Endothelial cell of umbilical vein (primary cell): ENCODE measurements around the gene STK10. TPM values are rescaled to one million over a fixed set of nuclear protein-coding genes. Genes with fewer than 3 reads are reported as not detected.
A peak's percentile ranks its signal among the peaks of the same experiment; 100 is the strongest.

Experiments used
- BruUV-seq: library from RNA; stranded (reverse); fragments of 400-500 nt; replicated peaks from 2 replicates; lab custom pipeline; 2021; lab: Mats Ljungman, UMichigan
- CTCF ChIA-PET: fragments of 300-600, 350-600 bp; sonication (Branson Sonifier 250); formaldehyde crosslinking; loops from one replicate; lab custom pipeline; 2021; ENCODE audit warnings: antibody characterized with exemption, inconsistent platforms; lab: Charles Lee
- POLR2A ChIA-PET: fragments of 300-600, 350-600 bp; sonication (Branson Sonifier 250); formaldehyde crosslinking; loops from one replicate; lab custom pipeline; 2021; ENCODE audit warnings: antibody characterized with exemption, inconsistent platforms; lab: Charles Lee
- DNase-seq: peaks from one replicate; pipeline ENCODE4 v3.0.0-alpha.2; 2011; ENCODE audit warnings: low read depth, low spot score
- FAIRE-seq: peaks from 2 replicates; lab custom pipeline; 2011; peaks lifted over from hg19 to GRCh38; lab: Jason Lieb, UNC
- H2AFZ ChIP-seq: 2 replicates; pipeline ENCODE4 v1.6.0; 2012; ENCODE audit warnings: low read depth, low read length, control low read depth, inconsistent platforms
- H3K27ac ChIP-seq: 2 replicates; pipeline ENCODE4 v1.5.1; 2011; ENCODE audit warnings: low read depth, mild to moderate bottlenecking, control low read depth, low read length, moderate library complexity; ENCODE audit not compliant: insufficient read depth
- H3K27me3 ChIP-seq, 2 experiments: 2 replicates each; pipeline versions ENCODE4 v1.6.0 to v1.6.1; 2011; ENCODE audit warnings: low read length in 2 of 2, mixed read lengths in 1 of 2; ENCODE audit not compliant: control insufficient read depth in 2 of 2, insufficient read depth in 2 of 2
- H3K36me3 ChIP-seq, 2 experiments: 2 replicates in 1 of 2; 3 replicates in 1 of 2; pipeline ENCODE4 v1.5.1; 2011; ENCODE audit warnings: low read length in 2 of 2, mild to moderate bottlenecking in 1 of 2, moderate library complexity in 1 of 2; ENCODE audit not compliant: control insufficient read depth in 2 of 2, insufficient read depth in 2 of 2; ENCODE audit errors: extremely low read depth in 1 of 2
- H3K4me1 ChIP-seq: 3 replicates; pipeline ENCODE4 v1.5.1; 2011; ENCODE audit warnings: mild to moderate bottlenecking, low read length; ENCODE audit not compliant: control insufficient read depth, insufficient read depth; ENCODE audit errors: extremely low read depth
- H3K4me2 ChIP-seq: 2 replicates; pipeline ENCODE4 v1.6.1; 2011; ENCODE audit warnings: low read length, control low read depth, mixed read lengths; ENCODE audit not compliant: insufficient read depth
- H3K4me3 ChIP-seq, 3 experiments: fragments of 200-600 bp in 1 of 3; sonication (generic), shearing (Covaris generic) in 1 of 3; replicated peaks in 1 of 3; 2 replicates each; pipeline ENCODE4 v1.5.1; 2011 to 2016; ENCODE audit warnings: control low read depth in 3 of 3, low read length in 3 of 3, mild to moderate bottlenecking in 2 of 3, inconsistent platforms in 1 of 3, low read depth in 1 of 3, moderate library complexity in 1 of 3; ENCODE audit not compliant: insufficient read depth in 1 of 3
- H3K79me2 ChIP-seq: 2 replicates; pipeline ENCODE4 v1.6.0; 2012; ENCODE audit warnings: low read length, inconsistent platforms; ENCODE audit not compliant: control insufficient read depth, insufficient read depth
- H3K9ac ChIP-seq: replicated peaks from 2 replicates; pipeline ENCODE3; 2011; ENCODE audit warnings: low read length, control low read depth; ENCODE audit not compliant: insufficient read depth; ENCODE audit errors: extremely low read depth
- H3K9me1 ChIP-seq: replicated peaks from 3 replicates; pipeline ENCODE4 v1.6.0; 2011; ENCODE audit warnings: mild to moderate bottlenecking, low read length; ENCODE audit not compliant: control insufficient read depth, insufficient read depth; ENCODE audit errors: extremely low read depth
- H3K9me3 ChIP-seq: replicated peaks from 2 replicates; pipeline ENCODE4 v1.5.1; 2012; ENCODE audit warnings: low read length, inconsistent platforms; ENCODE audit not compliant: control insufficient read depth, insufficient read depth
- H4K20me1 ChIP-seq: replicated peaks from 2 replicates; pipeline ENCODE3; 2011; ENCODE audit warnings: mild to moderate bottlenecking, low read length; ENCODE audit not compliant: control insufficient read depth, insufficient read depth; ENCODE audit errors: extremely low read depth
- EZH2 ChIP-seq: IDR thresholded peaks from 2 replicates; pipeline ENCODE4 v1.6.1; 2012; ENCODE audit warnings: borderline replicate concordance, low read depth, mild to moderate bottlenecking, moderate library complexity, low read length, inconsistent platforms; ENCODE audit not compliant: severe bottlenecking
- GATA2 ChIP-seq: IDR thresholded peaks from 2 replicates; pipeline ENCODE4 v1.7.0; 2011; ENCODE audit warnings: low read depth, mild to moderate bottlenecking, moderate library complexity, mixed read lengths, low read length; ENCODE audit not compliant: insufficient read length, insufficient read depth
- MAX ChIP-seq: IDR thresholded peaks from 2 replicates; pipeline ENCODE4 v1.6.1; 2011; ENCODE audit not compliant: insufficient read depth, insufficient read length
- POLR2A ChIP-seq: IDR thresholded peaks from 2 replicates; pipeline ENCODE4 v1.6.1; 2012; ENCODE audit warnings: low read depth, mild to moderate bottlenecking, control low read depth, low read length
- POLR2AphosphoS5 ChIP-seq: IDR thresholded peaks from 2 replicates; pipeline ENCODE4 v1.6.1; 2012; ENCODE audit warnings: low read depth, mild to moderate bottlenecking, control low read depth, low read length, moderate library complexity; ENCODE audit not compliant: insufficient read depth
- dilution Hi-C: fragments of 300-500 bp; cut with MboI; formaldehyde crosslinking; loops from one replicate; pipeline ENCODE4 v1.15.0; 2019; ENCODE audit warnings: low sequenced_read_pairs; ENCODE audit not compliant: extremely low pct_ligation_motif_present
- intact Hi-C: fragments of 100-400 bp; cut with micrococcal nuclease; formaldehyde crosslinking; loops from one replicate; pipeline ENCODE4 v1.10.0; 2022
- polyA plus RNA-seq, 4 experiments: library from polyadenylated mRNA; depleted of rRNA in 3 of 4; stranded (reverse) in 3 of 4; unstranded in 1 of 4; fragments of >200 nt; gene quantifications; 2 replicates each; pipeline versions ENCODE4 v1.2.1 to v1.2.3, GENCODE V29; 2011 to 2012; ENCODE audit warnings: missing spikeins in 1 of 4
- total RNA-seq: library from RNA; stranded (reverse); gene quantifications from 2 replicates; pipeline ENCODE4 v1.2.3, GENCODE V29; 2021
- TF ChIP-seq, protein P1 (sequence below), 2 donors: IDR thresholded peaks; 1 replicate in 1 of 2; 2 replicates in 1 of 2; pipeline ENCODE4 v1.5.1; 2011; ENCODE audit warnings: low read length in 2 of 2, mild to moderate bottlenecking in 2 of 2, moderate library complexity in 2 of 2, control low read depth in 1 of 2, inconsistent platforms in 1 of 2, low read depth in 1 of 2; ENCODE audit not compliant: insufficient read depth in 1 of 2; ENCODE audit errors: extremely low read depth in 1 of 2

The STK10 gene
- total and polyA plus RNA-seq, 2 donors (not counting 3 experiments of a cell fraction or from before 2014, with no cell fraction given): 16.9 to 47.2 TPM

- Histone ChIP-seq H3K27ac (peak overlapping the region; percentile 78), H3K9ac (peak overlapping the region; percentile 75), H3K4me2 (peak overlapping the region; percentile 93), H4K20me1 (peaks cover 7% of the 10 kb centered on the region), H3K4me1 (peaks cover 44% of the 10 kb centered on the region), H3K9me3 (no peaks in the 10 kb centered on the region), H3K4me3 (peak overlapping the region; percentile 66 to 98 (median 88)), H3K36me3 (no peaks in the 10 kb centered on the region), H3K9me1 (peaks cover 4% of the 10 kb centered on the region), H3K27me3 (no peaks in the 10 kb centered on the region), H2AFZ (no peak overlapping the region), H3K79me2 (peaks cover 62% of the 10 kb centered on the region)
- dilution Hi-C loops (no loop called here), intact Hi-C loops (loop anchor here (5.0 kb wide), 1 partner anchor 277 kb away; the partner anchor contains the start of gene UBTD2)
- ChIA-PET POLR2A (no interaction called here), CTCF (interaction anchor here (0.9 to 5.9 kb wide), 7 partner anchors 8 to 278 kb away, joined by 3 to 112 read pairs (median 8); partner anchors contain the start of gene STK10)
- no peak for TF ChIP-seq POLR2AphosphoS5
- TF ChIP-seq EZH2: no peak
- TF ChIP-seq, protein P1, sequence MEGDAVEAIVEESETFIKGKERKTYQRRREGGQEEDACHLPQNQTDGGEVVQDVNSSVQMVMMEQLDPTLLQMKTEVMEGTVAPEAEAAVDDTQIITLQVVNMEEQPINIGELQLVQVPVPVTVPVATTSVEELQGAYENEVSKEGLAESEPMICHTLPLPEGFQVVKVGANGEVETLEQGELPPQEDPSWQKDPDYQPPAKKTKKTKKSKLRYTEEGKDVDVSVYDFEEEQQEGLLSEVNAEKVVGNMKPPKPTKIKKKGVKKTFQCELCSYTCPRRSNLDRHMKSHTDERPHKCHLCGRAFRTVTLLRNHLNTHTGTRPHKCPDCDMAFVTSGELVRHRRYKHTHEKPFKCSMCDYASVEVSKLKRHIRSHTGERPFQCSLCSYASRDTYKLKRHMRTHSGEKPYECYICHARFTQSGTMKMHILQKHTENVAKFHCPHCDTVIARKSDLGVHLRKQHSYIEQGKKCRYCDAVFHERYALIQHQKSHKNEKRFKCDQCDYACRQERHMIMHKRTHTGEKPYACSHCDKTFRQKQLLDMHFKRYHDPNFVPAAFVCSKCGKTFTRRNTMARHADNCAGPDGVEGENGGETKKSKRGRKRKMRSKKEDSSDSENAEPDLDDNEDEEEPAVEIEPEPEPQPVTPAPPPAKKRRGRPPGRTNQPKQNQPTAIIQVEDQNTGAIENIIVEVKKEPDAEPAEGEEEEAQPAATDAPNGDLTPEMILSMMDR (IDR thresholded peaks at IDR 0.05; ENCODE audit: extremely low read depth in 1 of 2, insufficient read depth in 1 of 2, low read depth in 1 of 2, low read length in 2 of 2): no peak
- TF ChIP-seq MAX: no peak
- no peak for TF ChIP-seq GATA2
- no peak for TF ChIP-seq POLR2A
- FAIRE-seq (no peak), DNase-seq (peak; percentile 50)
- BruUV-seq: no TSS peak
These were observed 183.2 kb downstream of the STK10 start for GRCh38 chr5:172004824-172005237.
